Measurements from ENCODE around the gene SIAH1.

SIAH1 gene

GRCh38 chr16:48353565-48354163, 31.5 kb downstream of the SIAH1 start:
- peak; percentile 88 for TF ChIP-seq CTCF (IDR thresholded peaks at IDR 0.05)
- TF ChIP-seq ZFX (IDR thresholded peaks at IDR 0.05; ENCODE audit: borderline replicate concordance) = no peak
- H3K27ac ChIP-seq = no peak overlapping the region

DNA sequence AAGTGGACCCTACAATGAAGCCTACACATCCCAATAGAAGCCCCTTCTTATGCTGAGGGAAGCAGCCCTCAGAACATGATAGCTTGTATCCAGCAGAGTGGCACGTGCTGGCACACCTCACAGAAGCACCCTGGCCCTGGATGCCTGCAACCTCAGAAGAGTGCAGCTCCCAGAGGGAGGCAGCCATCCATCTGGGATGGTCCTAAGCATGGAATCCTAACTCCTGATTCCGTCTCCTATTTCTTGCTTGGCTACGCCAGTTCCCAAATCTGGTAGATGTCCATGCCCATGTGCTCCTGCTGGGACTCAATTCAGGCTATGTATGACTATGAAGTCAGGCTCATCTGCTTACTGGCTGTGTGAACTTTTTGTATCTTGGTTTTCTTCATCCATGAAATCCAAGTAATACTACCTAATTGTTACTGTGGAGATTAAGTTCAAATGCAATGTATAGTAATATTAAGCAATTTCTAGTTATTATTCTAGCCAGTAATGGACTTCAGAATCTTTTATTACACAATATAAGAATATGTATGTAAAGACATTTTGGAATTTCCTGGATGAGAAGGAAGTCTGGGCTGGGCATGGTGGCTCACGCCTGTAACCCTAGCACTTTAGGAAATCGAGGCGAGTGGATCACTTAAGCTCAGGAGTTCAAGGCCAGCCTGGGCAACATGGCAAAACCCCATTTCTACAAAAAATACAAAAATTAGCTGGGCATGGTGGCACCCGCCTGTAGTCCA, 32.4 kb downstream of the SIAH1 start:
- no peak for TF ChIP-seq CTCF (IDR thresholded peaks at IDR 0.05)
- no peak for TF ChIP-seq ZFX (IDR thresholded peaks at IDR 0.05; ENCODE audit: borderline replicate concordance)
- H3K27ac ChIP-seq = 0 out of 2 replicates have a peak overlapping the region, but pooled peaks have one; percentile 31

DNA sequence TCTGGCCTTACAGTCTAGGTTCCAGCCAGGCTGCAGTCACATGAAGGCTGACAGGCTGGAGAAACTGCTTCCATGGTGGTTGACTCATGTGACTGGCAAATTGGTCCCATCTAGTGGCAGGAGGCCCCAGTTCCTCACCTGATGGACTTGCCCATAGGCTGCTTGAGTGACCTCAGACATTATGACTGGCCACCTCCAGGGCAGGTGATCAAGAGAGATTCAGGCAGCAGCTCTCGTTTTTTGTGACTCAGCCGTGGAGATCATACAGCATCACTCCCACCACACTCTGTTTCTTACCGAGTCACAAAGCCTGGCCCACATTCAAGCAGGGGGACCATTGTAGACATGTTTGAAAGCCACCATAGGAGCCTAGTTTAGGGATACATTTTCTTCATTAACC, 34.5 kb downstream of the SIAH1 start:
- TF ChIP-seq ZFX (IDR thresholded peaks at IDR 0.05; ENCODE audit: borderline replicate concordance) (no peak), CTCF (IDR thresholded peaks at IDR 0.05) (no peak)
- no peak overlapping the region; the same call in 1 of the 2 replicates for H3K27ac ChIP-seq

DNA sequence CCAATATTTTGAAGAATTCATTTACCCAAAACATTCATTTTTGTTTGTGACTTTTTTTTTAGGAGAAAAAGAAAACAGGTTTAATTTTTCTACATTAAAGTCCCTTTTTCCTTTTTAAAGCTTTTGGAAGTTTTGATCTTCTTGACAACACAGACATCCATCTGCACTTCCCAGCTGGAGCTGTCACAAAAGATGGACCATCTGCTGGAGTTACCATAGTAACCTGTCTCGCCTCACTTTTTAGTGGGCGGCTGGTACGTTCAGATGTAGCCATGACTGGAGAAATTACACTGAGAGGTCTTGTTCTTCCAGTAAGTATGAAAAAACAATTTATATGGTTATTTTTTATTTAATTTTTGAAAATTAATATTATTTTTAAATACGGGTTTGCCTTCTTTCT, 37.2 kb downstream of the SIAH1 start:
- no peak for TF ChIP-seq ZFX (IDR thresholded peaks at IDR 0.05; ENCODE audit: borderline replicate concordance)
- no peak for TF ChIP-seq CTCF (IDR thresholded peaks at IDR 0.05)
- H3K27ac ChIP-seq = peak overlapping the region; percentile 8; the same call in 1 of the 2 replicates

- peak overlapping the region; percentile 8; the same call in 1 of the 2 replicates for H3K27ac ChIP-seq
- TF ChIP-seq CTCF (IDR thresholded peaks at IDR 0.05) (no peak), ZFX (IDR thresholded peaks at IDR 0.05; ENCODE audit: borderline replicate concordance) (no peak)
Observed at GRCh38 chr16:48347191-48347865, 37.9 kb downstream of the SIAH1 start.

DNA sequence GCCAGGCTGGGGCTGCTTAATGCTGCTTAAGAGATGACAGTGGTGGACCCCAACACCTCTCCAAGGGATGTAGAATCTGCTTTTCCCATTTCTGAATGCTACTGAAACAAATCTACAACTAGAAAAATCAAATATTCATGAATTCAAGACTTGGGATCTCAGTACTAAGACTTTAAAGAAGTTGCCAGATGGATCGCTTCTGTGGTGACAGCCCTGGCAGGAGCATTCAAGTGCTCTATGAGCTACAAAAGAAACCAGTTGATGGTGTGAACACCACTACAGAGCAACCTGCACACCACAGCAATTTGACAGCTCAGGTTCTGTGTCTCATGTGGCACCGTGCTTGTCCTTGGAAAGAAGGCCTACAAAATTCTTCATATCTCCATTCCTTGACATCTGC, 42.6 kb downstream of the SIAH1 start:
- TF ChIP-seq CTCF (IDR thresholded peaks at IDR 0.05) = no peak
- no peak for TF ChIP-seq ZFX (IDR thresholded peaks at IDR 0.05; ENCODE audit: borderline replicate concordance)
- H3K27ac ChIP-seq = no peak overlapping the region

DNA sequence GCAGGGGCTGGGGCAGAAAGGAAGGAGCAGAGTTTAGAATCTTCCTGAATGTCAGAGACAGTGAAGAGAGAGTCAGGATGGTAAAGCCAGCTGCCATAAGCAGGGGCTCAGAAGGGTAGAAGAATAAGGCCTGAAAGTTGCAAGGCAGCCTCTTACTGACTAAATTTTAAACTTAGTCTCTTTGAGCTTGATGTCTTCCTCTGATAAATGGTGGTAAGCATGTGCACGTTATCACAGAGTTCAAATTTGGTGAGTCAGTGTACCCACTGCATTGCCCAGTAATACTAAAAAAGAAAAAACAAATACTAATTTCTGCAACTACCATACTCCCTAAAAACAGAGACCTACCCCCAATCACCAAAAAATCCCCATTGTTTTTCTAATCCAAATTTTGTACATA, 45.2 kb downstream of the SIAH1 start:
- no peak overlapping the region for H3K27ac ChIP-seq
- TF ChIP-seq CTCF (IDR thresholded peaks at IDR 0.05) (no peak), ZFX (IDR thresholded peaks at IDR 0.05; ENCODE audit: borderline replicate concordance) (no peak)
